DMS 273 (cell line): ENCODE results near the gene GINS3.
A peak's percentile ranks its signal among the peaks of the same experiment; 100 is the strongest.
"Not testable (repeated sequence)": the region's sequence is repeated elsewhere in the genome, so short reads cannot be mapped to it uniquely, and the experiment has no call there.

Experiments used
- DNase-seq: peaks from one replicate; lab custom pipeline; 2025; ENCODE audit not compliant: unreplicated experiment; lab: John Stamatoyannopoulos, UW

Gene GINS3

GRCh38 chr16:58385218-58385773 is 7.0 kb upstream of the GINS3 start:
- no peak for DNase-seq

- DNase-seq: peak; percentile 27
Observed at GRCh38 chr16:58389724-58390123, 2.5 kb upstream of the GINS3 start.

GRCh38 chr16:58393138-58393504 is 850 bp downstream of the GINS3 start:
- DNase-seq: peak; percentile 68

- not testable (repeated sequence) for DNase-seq
Observed at GRCh38 chr16:58396897-58397296, 4.6 kb downstream of the GINS3 start.

GRCh38 chr16:58399718-58400633 is 7.7 kb downstream of the GINS3 start:
- DNase-seq: no peak

- not testable (repeated sequence) for DNase-seq
Observed at GRCh38 chr16:58401305-58401704, 9.0 kb downstream of the GINS3 start.

GRCh38 chr16:58402796-58403195 is 10.5 kb downstream of the GINS3 start:
- no peak for DNase-seq

GRCh38 chr16:58409316-58409973 is 17.2 kb downstream of the GINS3 start:
- DNase-seq: no peak

- DNase-seq: no peak
Observed at GRCh38 chr16:58411336-58411735, 19.1 kb downstream of the GINS3 start.

- peak; percentile 18 for DNase-seq
Observed at GRCh38 chr16:58411736-58412614, 19.7 kb downstream of the GINS3 start.

- DNase-seq: not testable (repeated sequence)
Observed at GRCh38 chr16:58412615-58412970, 20.3 kb downstream of the GINS3 start.

- no peak for DNase-seq
Observed at GRCh38 chr16:58413359-58413758, 21.1 kb downstream of the GINS3 start.

GRCh38 chr16:58415003-58415402 is 22.7 kb downstream of the GINS3 start:
- DNase-seq: no peak

- DNase-seq: not testable (repeated sequence)
Observed at GRCh38 chr16:58415961-58416360, 23.7 kb downstream of the GINS3 start.

- no peak for DNase-seq
Observed at GRCh38 chr16:58417035-58417434, 24.8 kb downstream of the GINS3 start.

GRCh38 chr16:58417600-58417999 is 25.3 kb downstream of the GINS3 start:
- no peak for DNase-seq

GRCh38 chr16:58418026-58418425 is 25.8 kb downstream of the GINS3 start:
- DNase-seq: no peak

- no peak for DNase-seq
Observed at GRCh38 chr16:58418601-58419000, 26.3 kb downstream of the GINS3 start.

- DNase-seq: no peak
Observed at GRCh38 chr16:58419241-58419990, 27.1 kb downstream of the GINS3 start.

GRCh38 chr16:58421059-58421458 is 28.8 kb downstream of the GINS3 start:
- no peak for DNase-seq
